Brain microvascular endothelial cell (primary cell): Measurements from ENCODE around the gene POLR3F.

Experiments
- DNase-seq: peaks from one replicate; pipeline ENCODE4 v3.0.0-alpha.2; 2020
- H3K27ac ChIP-seq: fragments of 250-450 bp; sonication (Bioruptor Pico); 2 replicates; pipeline ENCODE4 v1.5.1; 2020; ENCODE audit warnings: mild to moderate bottlenecking, moderate library complexity
- H3K27me3 ChIP-seq: fragments of 250-450 bp; sonication (Bioruptor Pico); replicated peaks from 2 replicates; pipeline ENCODE4 v1.5.1; 2020; ENCODE audit warnings: mild to moderate bottlenecking
- H3K36me3 ChIP-seq: fragments of 250-450 bp; sonication (Bioruptor Pico); replicated peaks from 2 replicates; pipeline ENCODE4 v1.5.1; 2020; ENCODE audit warnings: mild to moderate bottlenecking
- H3K4me3 ChIP-seq: 2 replicates; pipeline ENCODE4 v1.5.1; 2011; ENCODE audit warnings: low read depth, mild to moderate bottlenecking, control low read depth, low read length, moderate library complexity
- CTCF ChIP-seq: IDR thresholded peaks from 2 replicates; pipeline ENCODE4 v1.5.1; 2011; ENCODE audit warnings: low read depth, mild to moderate bottlenecking, moderate library complexity, low read length, control low read depth, inconsistent platforms; ENCODE audit errors: missing control alignments
- in situ Hi-C: cut with HindIII; loops from 2 replicates; pipeline ENCODE4 v1.10.0; 2017; ENCODE audit warnings: low sequenced_read_pairs, low pct_ligation_motif_present

The POLR3F gene

GRCh38 chr20:18431206-18431605 is 36.0 kb upstream of the POLR3F start:
- H3K4me3 ChIP-seq: no peak overlapping the region
- in situ Hi-C loops: no loop called here
- TF ChIP-seq CTCF: no peak
- no peaks in the 10 kb centered on the region for H3K27me3 ChIP-seq
- H3K36me3 ChIP-seq: no peaks in the 10 kb centered on the region
- no peak overlapping the region for H3K27ac ChIP-seq
- no peak for DNase-seq

GRCh38 chr20:18436847-18437246 is 30.3 kb upstream of the POLR3F start:
- no peak for DNase-seq
- H3K4me3 ChIP-seq: no peak overlapping the region
- no peak overlapping the region for H3K27ac ChIP-seq
- in situ Hi-C loops: no loop called here
- H3K27me3 ChIP-seq: no peaks in the 10 kb centered on the region
- H3K36me3 ChIP-seq: no peaks in the 10 kb centered on the region
- no peak for TF ChIP-seq CTCF

- in situ Hi-C loops: no loop called here
Measured at GRCh38 chr20:18440403-18440802, 26.8 kb upstream of the POLR3F start.

GRCh38 chr20:18443886-18444285 is 23.3 kb upstream of the POLR3F start:
- TF ChIP-seq CTCF: no peak
- no peaks in the 10 kb centered on the region for H3K27me3 ChIP-seq
- no peak for DNase-seq
- H3K36me3 ChIP-seq: no peaks in the 10 kb centered on the region
- in situ Hi-C loops: no loop called here
- no peak overlapping the region for H3K27ac ChIP-seq
- no peak overlapping the region for H3K4me3 ChIP-seq

More at GRCh38 chr20:18440403-18440802, 26.8 kb upstream of the POLR3F start:
- H3K27ac ChIP-seq: no peak overlapping the region
- DNase-seq: no peak
- no peak for TF ChIP-seq CTCF
- no peaks in the 10 kb centered on the region for H3K27me3 ChIP-seq
- H3K36me3 ChIP-seq: no peaks in the 10 kb centered on the region
- H3K4me3 ChIP-seq: no peak overlapping the region

GRCh38 chr20:18456600-18456999 is 10.6 kb upstream of the POLR3F start:
- no peak overlapping the region for H3K4me3 ChIP-seq
- no peaks in the 10 kb centered on the region for H3K27me3 ChIP-seq
- no peak overlapping the region for H3K27ac ChIP-seq
- no peaks in the 10 kb centered on the region for H3K36me3 ChIP-seq
- no peak for DNase-seq
- no peak for TF ChIP-seq CTCF
- in situ Hi-C loops: no loop called here

GRCh38 chr20:18465536-18466200 is 1.5 kb upstream of the POLR3F start:
- Histone ChIP-seq H3K27me3 (no peaks in the 10 kb centered on the region), H3K36me3 (no peaks in the 10 kb centered on the region), H3K4me3 (no peak overlapping the region), H3K27ac (no peak overlapping the region)
- in situ Hi-C loops: no loop called here
- no peak for DNase-seq
- no peak for TF ChIP-seq CTCF
